ENCODE results near the gene TMEM190.
A peak's percentile ranks its signal among the peaks of the same experiment; 100 is the strongest.
"Not testable (repeated sequence)": the region's sequence is repeated elsewhere in the genome, so short reads cannot be mapped to it uniquely, and the experiment has no call there.

The TMEM190 gene

DNA sequence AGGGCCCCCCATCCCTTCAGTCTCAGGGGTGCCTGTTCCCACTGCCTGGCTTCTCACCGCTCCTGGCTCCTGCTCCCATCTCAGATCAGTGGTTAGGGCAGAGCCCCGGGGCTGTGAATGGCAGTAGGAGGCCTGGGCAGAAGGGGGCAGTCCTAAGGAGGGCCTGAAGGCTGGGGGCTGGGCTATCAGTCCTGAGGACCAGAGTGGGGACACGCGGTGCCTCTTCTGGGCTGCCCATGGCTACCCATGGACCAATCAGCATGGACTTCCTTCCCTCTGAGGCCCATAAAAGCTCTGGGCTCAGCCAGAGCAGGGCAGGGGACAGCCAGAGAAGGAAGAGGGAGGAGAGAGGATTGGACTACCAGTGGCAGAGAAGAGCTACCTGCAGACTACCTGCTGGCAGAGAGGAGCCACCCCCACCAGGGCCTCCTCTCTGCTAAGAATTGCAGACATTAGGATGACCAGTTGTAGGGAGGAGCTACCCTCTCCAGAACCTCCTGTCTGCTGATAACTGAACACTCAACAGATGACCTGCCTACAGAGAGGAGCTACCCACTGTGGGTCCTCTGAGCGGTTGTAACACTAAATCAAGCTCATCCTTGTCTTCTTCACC is 43.1 kb downstream of the TMEM190 start:
- H3K36me3 ChIP-seq (ENCODE audit: control insufficient read depth in 2 of 2, insufficient read depth in 1 of 2, low read length in 2 of 2) = no peaks in the 10 kb centered on the region
- H3K4me1 ChIP-seq (ENCODE audit: control insufficient read depth, insufficient read depth, low read length) = no peaks in the 10 kb centered on the region
- POLR2A ChIA-PET = interaction anchor here (0.6 to 1.5 kb wide), 4 partner anchors 11 to 157 kb away, joined by 3 to 5 read pairs (median 4); partner anchors contain the start of gene UBE2S
- TF ChIP-seq ZNF324 (tag by site-specific recombination; IDR thresholded peaks at IDR 0.05) = no peak
- no peak overlapping the region for H3K27ac ChIP-seq (ENCODE audit: extremely low read depth, low read depth, low read length)
- no peak overlapping the region for H3K4me3 ChIP-seq (ENCODE audit: low read depth, low read length)
- CTCF ChIA-PET = interaction anchor here (0.6 to 4.2 kb wide), 9 partner anchors 9 to 279 kb away, joined by 3 to 58 read pairs (median 4); no protein-coding TSS in a partner anchor
- H3K9me3 ChIP-seq (ENCODE audit: control insufficient read depth, insufficient read depth, low read depth, low read length) = no peaks in the 10 kb centered on the region

DNA sequence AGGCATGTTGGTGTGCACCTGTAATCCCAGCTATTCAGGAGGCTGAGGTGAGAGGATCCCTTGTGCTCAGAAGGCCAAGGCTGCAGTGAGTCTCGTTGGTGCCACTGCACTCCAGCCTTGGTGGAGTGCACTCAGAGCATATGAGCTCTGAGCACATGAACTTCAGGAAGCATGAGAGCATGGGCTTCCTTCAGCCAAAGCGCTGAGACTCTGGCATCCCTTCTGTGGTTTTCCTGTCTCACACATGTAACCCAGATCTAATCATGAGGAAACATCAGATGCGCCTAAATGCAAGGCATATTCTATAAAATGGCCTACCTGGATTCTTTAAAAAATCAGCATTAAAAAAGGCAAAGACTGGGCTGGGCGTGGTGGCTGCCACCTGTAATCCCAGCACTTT is 44.7 kb downstream of the TMEM190 start:
- H3K27ac ChIP-seq (ENCODE audit: extremely low read depth, low read depth, low read length); H3K9me3 ChIP-seq (ENCODE audit: control insufficient read depth, insufficient read depth, low read depth, low read length); H3K4me1 ChIP-seq (ENCODE audit: control insufficient read depth, insufficient read depth, low read length); H3K36me3 ChIP-seq (ENCODE audit: control insufficient read depth in 2 of 2, insufficient read depth in 1 of 2, low read length in 2 of 2); H3K4me3 ChIP-seq (ENCODE audit: low read depth, low read length); CTCF ChIA-PET: not testable (repeated sequence)
- POLR2A ChIA-PET = interaction anchor here (1.5 kb wide), 1 partner anchor 13 kb away, joined by 7 read pairs; the partner anchor contains the start of gene UBE2S

GRCh38 chr19:55423225-55424005 is 46.8 kb downstream of the TMEM190 start:
- Histone ChIP-seq H3K36me3 (ENCODE audit: control insufficient read depth in 2 of 2, insufficient read depth in 1 of 2, low read length in 2 of 2) (no peaks in the 10 kb centered on the region), H3K9me3 (ENCODE audit: control insufficient read depth, insufficient read depth, low read depth, low read length) (no peaks in the 10 kb centered on the region), H3K27ac (ENCODE audit: extremely low read depth, low read depth, low read length) (no peak overlapping the region), H3K4me1 (ENCODE audit: control insufficient read depth, insufficient read depth, low read length) (no peaks in the 10 kb centered on the region), H3K4me3 (ENCODE audit: low read depth, low read length) (no peak overlapping the region)
- TF ChIP-seq ZNF221 (tag by site-specific recombination; IDR thresholded peaks at IDR 0.05; ENCODE audit: borderline replicate concordance) (no peak), HOXC10 (CRISPR knock-in tag; IDR thresholded peaks at IDR 0.05) (no peak), ZNF837 (tag by site-specific recombination; IDR thresholded peaks at IDR 0.05) (no peak), ATF2 (tag by site-specific recombination; IDR thresholded peaks at IDR 0.05; ENCODE audit: low read depth) (peak; percentile 56; the same call in 1 of the 2 replicates), OVOL3 (tag by site-specific recombination; IDR thresholded peaks at IDR 0.05) (no peak), KLF7 (tag by site-specific recombination; IDR thresholded peaks at IDR 0.05; ENCODE audit: borderline replicate concordance) (no peak), ZNF571 (tag by site-specific recombination; IDR thresholded peaks at IDR 0.05) (no peak)
- ChIA-PET CTCF (interaction anchor here (0.7 to 1.6 kb wide), 3 partner anchors 121 to 282 kb away, joined by 4 to 8 read pairs (median 6); no protein-coding TSS in a partner anchor), POLR2A (interaction anchor here (0.5 kb wide), 1 partner anchor 182 kb away, joined by 3 read pairs; no protein-coding TSS in a partner anchor)

DNA sequence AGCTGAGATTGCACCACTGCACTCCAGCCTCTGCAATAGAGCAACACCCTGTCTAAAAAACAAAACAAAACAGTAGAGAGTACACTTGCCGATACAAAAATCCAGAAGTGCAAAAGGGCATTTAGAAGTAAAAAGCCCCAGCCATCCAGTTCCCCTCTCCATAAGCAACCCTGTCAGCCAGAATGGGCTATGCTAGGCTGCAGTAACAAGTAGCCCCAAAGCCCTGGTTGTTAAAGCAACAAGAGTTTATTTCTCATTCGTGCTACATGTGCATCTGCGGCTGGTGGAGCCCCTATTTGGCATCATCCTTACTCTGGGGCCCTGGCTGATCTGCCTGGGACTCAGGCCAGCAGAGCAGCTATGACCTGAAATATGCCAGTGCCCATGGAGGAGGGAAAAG is 47.9 kb downstream of the TMEM190 start:
- POLR2A ChIA-PET = interaction anchor here (0.8 kb wide), 1 partner anchor 26 kb away, joined by 4 read pairs; no protein-coding TSS in a partner anchor
- H3K4me1 ChIP-seq (ENCODE audit: control insufficient read depth, insufficient read depth, low read length) = no peaks in the 10 kb centered on the region
- H3K36me3 ChIP-seq (ENCODE audit: control insufficient read depth in 2 of 2, insufficient read depth in 1 of 2, low read length in 2 of 2) = no peaks in the 10 kb centered on the region
- CTCF ChIA-PET = interaction anchor here (1.6 to 2.5 kb wide), 2 partner anchors 43 to 264 kb away, joined by 3 to 7 read pairs; no protein-coding TSS in a partner anchor
- TF ChIP-seq ZSCAN23 (tag by site-specific recombination; IDR thresholded peaks at IDR 0.05) = no peak
- TF ChIP-seq ZNF501 (tag by site-specific recombination; IDR thresholded peaks at IDR 0.05) = no peak
- TF ChIP-seq ZNF26 (tag by site-specific recombination; IDR thresholded peaks at IDR 0.05) = no peak
- no peak for TF ChIP-seq ZNF157 (tag by site-specific recombination; IDR thresholded peaks at IDR 0.05)
- TF ChIP-seq GLIS2 (tag by site-specific recombination; IDR thresholded peaks at IDR 0.05) = no peak
- TF ChIP-seq FEZF1 (tag by site-specific recombination; IDR thresholded peaks at IDR 0.05) = no peak
- H3K4me3 ChIP-seq (ENCODE audit: low read depth, low read length) = no peak overlapping the region
- H3K27ac ChIP-seq (ENCODE audit: extremely low read depth, low read depth, low read length) = no peak overlapping the region
- H3K9me3 ChIP-seq (ENCODE audit: control insufficient read depth, insufficient read depth, low read depth, low read length) = no peaks in the 10 kb centered on the region

Data from HEK293 (cell line).